Measurements from ENCODE around the gene CEP63.

Gene CEP63

DNA sequence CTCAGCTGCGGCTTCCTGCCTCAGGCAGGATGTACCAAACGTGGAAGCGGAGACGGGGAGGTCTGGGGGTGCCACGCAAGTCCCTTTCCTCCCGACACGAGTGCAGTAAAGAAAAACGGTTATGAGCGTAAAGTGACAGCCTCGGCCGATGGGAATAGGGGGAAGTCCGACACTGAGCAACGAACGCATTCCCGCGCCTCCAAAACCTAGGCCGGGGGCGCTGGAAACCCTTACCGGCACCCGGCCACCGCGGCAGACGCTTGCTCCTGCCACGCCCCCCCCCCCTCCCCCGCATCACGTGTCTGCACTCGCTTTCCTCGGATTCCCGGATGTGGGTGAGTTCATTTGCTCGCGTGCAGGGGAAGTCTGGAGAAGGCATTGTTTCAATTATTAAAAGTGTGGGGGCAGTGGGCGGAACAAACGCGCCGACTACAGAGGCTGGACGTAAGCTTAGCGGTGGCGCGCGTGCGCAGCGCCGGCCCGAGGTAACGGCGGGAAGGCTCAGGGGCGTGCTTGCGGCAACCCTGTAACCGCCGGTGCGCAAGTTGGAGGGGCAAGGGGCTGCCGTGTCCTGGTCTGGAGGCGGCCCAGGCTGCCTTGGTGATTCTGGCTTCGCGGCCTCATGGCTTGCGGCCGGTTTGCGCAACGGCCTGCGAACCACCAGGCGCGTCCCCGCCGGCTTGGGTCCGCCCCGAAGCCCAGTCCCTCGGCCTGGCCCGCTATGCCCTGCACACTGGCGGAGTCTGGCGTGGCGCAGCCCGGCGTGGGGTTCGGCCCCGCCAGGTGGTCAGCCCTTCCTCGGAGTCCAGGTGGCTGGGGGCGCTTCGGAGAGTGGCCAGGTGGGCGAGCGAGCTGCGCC, at the start of gene CEP63, which contains the start of gene ANAPC13:
Gene CEP63 (plus strand): TSS at position 340 of the 859 bp plus-strand sequence. CDS start 9,264 bp downstream, outside the sequence.
Gene ANAPC13 (minus strand): TSS at position 268 of the 859 bp plus-strand sequence. CDS start 3,081 bp downstream, outside the sequence.
- peak; percentile 76 for FAIRE-seq

DNA sequence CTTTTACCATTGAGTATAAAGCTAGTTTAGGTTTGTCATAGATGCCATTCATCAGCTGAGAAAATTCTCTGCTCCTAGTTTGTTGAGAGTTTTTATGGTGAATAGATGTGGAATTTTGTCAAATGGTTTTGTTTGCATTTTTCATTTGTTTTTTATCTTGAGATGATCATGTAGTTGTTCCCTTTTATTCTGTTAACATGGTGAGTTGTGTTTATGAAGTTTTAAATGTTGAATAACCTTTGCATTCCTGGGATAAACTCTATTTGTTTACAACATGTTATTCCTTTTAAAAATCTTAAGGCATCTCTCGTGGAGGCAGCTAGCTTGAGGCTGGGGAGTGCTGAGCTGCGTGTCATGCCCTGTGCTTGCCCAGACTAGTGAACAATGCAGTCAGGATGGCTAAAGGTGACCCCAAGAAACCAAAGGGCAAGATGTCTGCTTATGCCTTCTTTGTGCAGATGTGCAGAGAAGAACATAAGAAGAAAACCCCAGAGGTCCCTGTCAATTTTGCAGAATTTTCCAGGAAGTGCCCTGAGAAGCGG, 48.6 kb upstream of the CEP63 start:
- peak; percentile 91 for FAIRE-seq

DNA sequence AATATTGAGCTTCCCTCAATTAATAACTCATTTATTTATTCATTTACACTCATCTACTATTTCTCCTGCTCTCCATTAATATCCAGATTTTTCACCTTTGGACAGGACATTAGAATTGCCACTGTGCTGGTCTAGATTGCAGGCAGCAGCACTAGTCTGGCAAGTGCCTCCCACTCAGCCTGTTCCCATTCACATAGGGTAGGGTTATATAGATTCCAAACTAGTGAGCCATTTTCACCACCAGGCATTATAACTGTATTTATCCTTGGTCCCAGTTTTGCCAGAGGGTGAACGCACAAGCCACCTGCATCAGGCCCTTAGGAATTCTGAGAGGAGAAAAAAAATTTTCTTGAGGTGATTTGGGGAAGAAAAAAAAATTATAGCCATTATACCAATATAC, 44.5 kb upstream of the CEP63 start:
- no peak for FAIRE-seq

GRCh38 chr3:134441821-134442220, 44.0 kb upstream of the CEP63 start:
- FAIRE-seq: no peak

DNA sequence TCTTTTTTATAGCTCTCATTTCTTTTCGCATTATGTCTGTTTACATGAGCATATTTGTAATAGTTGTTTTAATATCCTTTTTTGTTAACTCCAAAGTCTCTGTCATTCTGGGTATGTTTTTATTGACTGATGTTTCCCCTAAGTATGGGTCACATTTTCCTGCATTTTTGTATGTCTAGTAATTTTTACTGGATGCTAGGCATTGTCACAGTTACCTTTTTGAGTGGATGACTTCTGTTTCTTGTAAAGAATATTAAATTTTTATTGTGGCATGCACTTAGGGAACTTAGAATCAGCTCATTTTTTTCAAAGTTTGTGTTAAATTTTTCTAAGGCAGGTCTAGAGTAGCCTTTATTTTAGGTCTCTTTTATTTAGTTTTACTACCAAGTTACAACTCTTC, 40.8 kb upstream of the CEP63 start:
- no peak for FAIRE-seq

- no peak for FAIRE-seq
These were observed 40.2 kb upstream of the CEP63 start for GRCh38 chr3:134445636-134446035.

DNA sequence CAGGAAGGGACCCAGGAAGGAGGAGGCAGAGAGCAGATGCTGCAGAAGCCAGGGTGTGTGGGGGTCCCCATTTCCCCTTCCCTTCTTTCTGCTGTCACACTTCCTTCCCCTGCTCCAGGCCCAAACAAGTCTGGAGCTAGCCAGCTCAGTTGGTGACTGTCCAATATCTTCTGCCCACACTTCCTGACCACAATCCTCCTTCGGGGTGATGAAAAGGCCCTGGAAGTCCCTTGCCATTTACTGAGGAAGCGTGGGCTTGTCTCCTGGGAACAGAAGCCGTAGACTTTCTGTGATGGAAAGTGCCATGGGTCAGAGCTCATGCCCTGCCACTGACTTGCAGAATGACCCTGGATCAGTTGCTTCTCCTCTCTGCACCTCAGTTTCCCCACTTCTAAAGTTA, 39.1 kb upstream of the CEP63 start:
- FAIRE-seq: no peak

DNA sequence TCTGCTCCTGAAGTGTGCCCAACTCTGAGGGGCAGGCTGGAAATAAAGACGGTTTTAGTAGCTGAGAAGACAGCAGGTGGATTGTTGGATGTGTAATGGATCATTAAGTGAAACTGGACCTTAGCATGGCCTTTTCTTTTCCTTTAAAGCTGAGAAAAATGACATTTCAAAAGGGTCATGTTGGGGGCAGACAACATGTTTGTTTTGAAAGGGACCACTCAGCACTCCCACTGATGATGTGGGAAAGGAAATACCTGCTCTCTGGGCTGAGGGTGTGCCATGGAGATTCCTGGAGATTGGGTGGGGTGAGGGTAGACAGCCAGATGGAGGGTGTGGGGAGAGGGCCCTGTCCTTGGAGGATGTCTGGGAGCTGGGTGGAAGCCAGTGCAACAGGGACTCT, 38.5 kb upstream of the CEP63 start:
- FAIRE-seq: no peak

DNA sequence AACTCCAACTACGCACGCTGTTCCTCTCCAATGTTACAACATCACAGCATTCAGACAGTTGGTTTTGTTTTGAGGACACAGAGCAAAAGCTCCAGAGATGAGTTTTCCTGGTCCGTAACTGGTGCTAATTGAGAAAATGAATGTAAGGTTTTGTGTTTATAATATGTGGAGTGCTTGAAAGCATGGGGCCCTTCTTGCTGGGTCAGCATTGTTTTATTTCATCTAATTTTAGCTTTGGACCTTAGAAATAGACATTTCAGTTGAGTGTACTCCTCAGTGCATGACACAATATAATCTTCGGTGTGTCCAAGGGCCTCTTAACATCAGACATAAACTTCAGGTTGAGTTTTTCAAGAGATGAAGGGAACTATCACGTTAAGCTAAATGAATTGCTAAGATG, 37.2 kb upstream of the CEP63 start:
- no peak for FAIRE-seq

DNA sequence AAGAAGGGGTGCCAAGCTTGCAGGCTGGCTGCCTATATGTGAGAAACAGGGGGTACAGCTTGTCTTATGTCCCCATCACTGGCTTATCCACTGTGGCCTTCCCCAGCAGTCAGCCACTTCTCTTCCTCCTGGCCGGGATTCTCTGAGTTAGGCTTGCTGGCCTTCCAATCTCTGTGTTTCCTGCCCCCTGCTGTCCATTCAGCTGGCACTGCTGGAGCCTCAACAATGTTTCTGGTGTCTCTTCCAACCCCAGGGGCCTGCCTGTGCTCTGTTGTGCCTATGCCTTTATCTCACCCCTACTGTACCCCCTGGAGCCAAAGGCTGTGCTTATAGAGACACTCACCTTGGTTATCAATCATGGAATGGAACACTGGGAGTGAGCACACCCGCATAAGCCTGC, 36.6 kb upstream of the CEP63 start:
- FAIRE-seq: no peak

- no peak for FAIRE-seq
These were observed 35.9 kb upstream of the CEP63 start for GRCh38 chr3:134449951-134450350.

- no peak for FAIRE-seq
These were observed 32.2 kb upstream of the CEP63 start for GRCh38 chr3:134453631-134454030.

GRCh38 chr3:134457376-134458074, 28.3 kb upstream of the CEP63 start:
- FAIRE-seq: no peak

DNA sequence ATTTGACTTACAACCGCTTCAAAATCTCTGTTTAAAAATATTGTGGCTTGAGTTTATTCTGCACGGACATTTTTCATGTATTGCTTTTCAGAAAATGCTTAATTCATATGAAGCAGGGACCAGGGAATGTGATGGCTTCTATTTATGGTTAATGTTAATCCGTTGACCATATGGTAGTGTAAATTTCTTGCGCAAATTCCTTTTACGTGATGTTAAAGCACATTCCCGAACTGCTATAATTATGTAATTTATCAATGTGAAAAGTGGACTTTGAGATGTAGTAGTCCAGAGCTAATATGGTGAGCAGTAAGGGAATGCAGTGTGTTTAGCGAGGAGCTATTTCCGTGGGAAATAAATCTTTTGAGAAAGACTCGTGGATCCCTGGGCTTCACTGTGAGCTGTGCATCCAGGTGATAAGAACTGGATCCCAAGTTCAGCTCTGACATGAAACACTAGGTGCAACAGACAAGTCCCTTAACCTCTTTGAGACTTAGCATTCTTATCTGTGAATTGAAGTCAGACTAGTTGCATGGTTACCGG, 27.4 kb upstream of the CEP63 start:
- FAIRE-seq: no peak

GRCh38 chr3:134459562-134459961, 26.3 kb upstream of the CEP63 start:
- no peak for FAIRE-seq

DNA sequence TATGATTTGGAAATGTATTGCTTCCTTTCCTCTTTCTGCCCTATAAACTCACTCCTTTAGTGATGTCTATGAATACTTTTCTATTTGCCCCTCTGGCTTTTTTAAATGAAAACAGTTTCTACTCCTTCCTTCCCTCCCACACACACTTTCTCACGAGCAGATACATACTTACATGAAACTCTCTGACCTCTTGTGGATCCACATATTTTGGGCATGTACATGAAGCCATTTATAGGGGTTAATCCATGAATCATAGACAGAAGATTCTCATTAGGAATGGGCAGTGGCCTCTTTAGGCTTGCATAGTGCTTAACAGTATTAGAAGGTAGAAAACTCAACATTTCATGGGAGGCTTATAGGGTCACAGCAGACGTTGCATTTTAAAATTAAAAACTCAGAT, 24.9 kb upstream of the CEP63 start:
- FAIRE-seq: no peak

GRCh38 chr3:134462331-134462941, 23.4 kb upstream of the CEP63 start:
- peak; percentile 97 for FAIRE-seq

GRCh38 chr3:134463676-134464063, 22.2 kb upstream of the CEP63 start:
- FAIRE-seq: no peak

DNA sequence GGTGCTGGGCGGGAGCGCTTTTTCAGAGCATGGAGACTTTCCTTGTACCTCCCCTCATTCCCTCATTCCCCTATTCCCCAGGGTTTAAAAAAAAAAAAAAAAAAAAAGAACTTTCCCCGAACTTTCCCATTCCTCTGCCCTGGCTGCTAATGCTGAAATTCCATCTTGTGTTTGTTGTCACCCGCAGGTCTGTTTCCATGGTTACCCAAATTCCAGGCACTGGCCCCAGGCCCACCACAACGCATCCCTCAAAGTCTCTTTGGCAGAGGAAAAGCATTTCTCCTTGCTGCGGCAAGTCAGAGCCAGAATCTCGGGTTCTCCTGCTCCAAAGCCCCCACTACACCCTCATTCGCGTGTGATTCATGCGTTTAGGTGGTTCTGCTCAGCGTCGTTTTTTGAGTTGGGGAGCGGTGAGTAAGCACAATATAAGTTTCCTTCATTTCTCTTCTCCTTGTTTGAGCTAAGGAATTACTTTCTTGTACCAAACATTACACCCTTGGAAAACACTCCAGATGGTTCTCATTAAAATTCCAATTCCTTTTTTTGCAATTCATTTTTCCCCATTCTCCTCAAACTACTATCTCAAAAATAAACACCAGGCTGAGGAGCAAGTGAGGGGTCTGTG, 21.7 kb upstream of the CEP63 start:
- FAIRE-seq: peak; percentile 89

DNA sequence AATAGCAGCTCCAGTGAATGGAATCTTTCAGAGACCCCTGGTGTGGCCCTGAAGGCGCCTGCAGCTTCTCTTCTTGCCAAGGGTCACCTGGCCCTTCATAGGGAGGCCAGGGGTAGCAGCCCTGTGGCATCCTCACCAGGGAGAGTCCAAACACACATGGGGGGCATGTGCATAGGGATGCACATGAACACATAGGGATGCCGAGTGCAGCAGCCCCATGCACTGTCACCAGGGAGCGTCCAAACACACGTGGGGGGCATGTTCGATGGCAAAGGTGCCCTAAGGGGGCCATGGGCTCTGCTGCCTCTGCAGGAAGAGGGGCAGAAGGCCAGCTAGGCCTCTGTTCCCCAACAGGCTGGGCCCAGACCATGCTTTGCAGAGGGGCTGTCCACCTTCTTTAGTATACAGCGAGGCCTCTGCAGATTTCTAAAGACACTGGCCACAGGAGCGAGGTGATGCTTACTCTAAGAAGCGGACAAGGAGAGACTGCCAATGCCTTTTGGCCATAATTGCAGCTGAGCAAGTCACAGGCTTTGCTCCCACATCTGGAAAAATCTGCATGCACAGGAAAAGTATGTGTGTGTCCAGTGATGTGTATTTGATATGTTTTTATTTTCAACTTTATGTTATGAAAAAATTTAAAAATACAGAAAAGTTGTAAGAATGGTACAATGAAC, 21.0 kb upstream of the CEP63 start:
- no peak for FAIRE-seq

DNA sequence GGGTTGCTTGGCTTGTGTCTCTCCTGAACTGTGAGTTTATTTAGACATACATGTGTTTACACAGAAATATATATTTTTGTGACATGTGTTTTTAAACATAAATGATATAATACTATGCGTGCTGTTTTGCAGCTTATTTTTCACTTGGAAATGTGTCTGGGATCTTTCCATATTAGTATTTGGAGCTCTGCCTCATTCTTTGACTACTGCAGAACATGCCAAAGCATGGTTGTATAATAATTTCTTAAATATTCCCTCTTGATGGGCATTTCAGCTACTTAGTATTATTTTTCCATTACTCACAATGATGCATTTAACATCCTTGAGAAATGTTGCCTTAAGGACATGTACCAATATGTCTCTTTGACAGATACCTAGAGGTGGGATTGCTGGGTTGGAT, 19.5 kb upstream of the CEP63 start:
- FAIRE-seq: no peak

- FAIRE-seq: no peak
These were observed 17.3 kb upstream of the CEP63 start for GRCh38 chr3:134468519-134468918.
